ENCODE results near the gene CASP8. TPM values are rescaled to one million over a fixed set of nuclear protein-coding genes. Genes with fewer than 3 reads are reported as not detected.
"Not testable (repeated sequence)": the region's sequence is repeated elsewhere in the genome, so short reads cannot be mapped to it uniquely, and the experiment has no call there.

The CASP8 gene
- total RNA-seq, 4 donors from 2014 or later, result 12.4 to 71.7 (median 15.6) TPM

DNA sequence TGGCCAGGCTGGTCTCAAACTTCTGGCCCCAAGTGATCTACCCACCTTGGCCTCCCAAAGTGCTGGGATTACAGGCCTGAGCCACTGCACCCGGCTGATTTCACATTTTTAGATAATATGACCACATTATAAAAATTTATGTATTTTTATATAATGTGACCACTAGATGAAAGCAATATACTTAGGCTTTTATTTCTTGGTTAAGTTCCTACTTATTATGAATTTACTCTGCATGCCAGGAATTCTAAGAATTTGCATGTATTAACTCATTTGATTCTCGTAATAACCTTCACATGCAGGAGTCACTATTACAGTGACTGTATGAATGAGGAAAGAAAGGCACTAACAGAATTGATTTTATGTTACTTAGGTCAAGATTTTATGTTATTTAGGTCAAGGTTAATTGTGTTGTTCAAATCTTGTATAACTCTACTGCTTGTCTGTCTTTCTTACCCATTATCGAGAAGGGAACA is 25.6 kb upstream of the CASP8 start:
- WGBS, 2 donors, result 42 to 59% methylated on average over 3 of the region's 3 CpGs
- peak overlapping the region in 2 of 4 donors; percentile 30 to 44 for H3K4me3 ChIP-seq
- peak overlapping the region in 1 of 4 donors; percentile 80 for H3K27ac ChIP-seq

DNA sequence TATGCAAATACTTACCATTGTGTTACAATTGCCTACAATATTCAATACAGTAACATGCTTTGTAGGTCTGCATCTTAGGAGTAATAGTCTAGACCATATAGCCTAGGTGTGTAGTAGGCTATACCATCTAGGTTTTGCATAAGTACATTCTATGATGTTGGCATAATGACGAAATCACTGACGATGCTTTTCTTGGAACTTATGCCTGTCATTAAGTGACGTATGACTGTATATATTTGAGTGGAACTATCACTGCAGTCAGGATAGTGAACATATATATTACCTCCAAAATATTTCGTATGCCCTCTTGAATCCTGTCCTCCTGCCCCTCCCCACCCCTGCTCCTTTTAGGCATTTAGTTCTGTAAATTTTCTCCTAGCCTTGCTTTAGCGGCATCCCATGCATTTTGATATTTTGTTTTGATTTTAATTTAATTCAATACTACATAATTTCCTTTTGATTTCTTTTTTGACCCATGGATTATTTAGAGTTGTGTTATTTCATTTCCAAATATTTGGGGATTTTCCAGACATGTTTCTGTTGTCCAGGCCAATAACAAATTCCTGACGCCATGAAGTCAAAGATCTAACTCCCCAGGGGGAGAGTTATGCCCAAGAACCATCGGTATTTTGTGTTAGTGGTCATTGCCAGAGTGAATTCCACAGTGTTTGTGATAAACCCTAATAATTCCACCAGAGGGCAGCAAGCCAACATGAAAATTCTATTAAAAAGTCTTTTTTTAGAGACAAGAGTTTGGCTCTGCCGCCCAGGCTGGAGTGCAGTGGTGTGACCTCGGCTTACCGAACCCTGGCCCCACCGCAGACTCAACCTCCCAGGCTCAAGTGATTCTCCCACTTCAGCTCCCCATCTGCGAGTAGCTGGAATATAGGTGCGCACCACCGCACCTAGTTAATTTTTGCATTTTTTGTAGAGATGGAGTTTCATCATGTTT is 24.2 kb upstream of the CASP8 start:
- peaks cover 0 to 46% (median 7%) of the 10 kb centered on the region in 4 donors for H3K4me1 ChIP-seq
- TF ChIP-seq EP300 (IDR thresholded peaks at IDR 0.05) (peak in 1 of 2 donors; percentile 52), POLR2A (IDR thresholded peaks at IDR 0.05) (no peak)
- TF ChIP-seq, protein P1, sequence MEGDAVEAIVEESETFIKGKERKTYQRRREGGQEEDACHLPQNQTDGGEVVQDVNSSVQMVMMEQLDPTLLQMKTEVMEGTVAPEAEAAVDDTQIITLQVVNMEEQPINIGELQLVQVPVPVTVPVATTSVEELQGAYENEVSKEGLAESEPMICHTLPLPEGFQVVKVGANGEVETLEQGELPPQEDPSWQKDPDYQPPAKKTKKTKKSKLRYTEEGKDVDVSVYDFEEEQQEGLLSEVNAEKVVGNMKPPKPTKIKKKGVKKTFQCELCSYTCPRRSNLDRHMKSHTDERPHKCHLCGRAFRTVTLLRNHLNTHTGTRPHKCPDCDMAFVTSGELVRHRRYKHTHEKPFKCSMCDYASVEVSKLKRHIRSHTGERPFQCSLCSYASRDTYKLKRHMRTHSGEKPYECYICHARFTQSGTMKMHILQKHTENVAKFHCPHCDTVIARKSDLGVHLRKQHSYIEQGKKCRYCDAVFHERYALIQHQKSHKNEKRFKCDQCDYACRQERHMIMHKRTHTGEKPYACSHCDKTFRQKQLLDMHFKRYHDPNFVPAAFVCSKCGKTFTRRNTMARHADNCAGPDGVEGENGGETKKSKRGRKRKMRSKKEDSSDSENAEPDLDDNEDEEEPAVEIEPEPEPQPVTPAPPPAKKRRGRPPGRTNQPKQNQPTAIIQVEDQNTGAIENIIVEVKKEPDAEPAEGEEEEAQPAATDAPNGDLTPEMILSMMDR (IDR thresholded peaks at IDR 0.05), result peak; percentile 52 to 77 (median 65)
- no peaks in the 10 kb centered on the region for H3K9me3 ChIP-seq
- peak overlapping the region in 1 of 4 donors; percentile 40 for H3K27ac ChIP-seq
- peak in 1 of 2 donors; percentile 84 for DNase-seq (ENCODE audit: low spot score in 2 of 2)
- H3K4me3 ChIP-seq, result peak overlapping the region in 1 of 4 donors; percentile 27
- WGBS, 2 donors, result 25 to 28% methylated on average over 14 of the region's 14 CpGs
- H3K27me3 ChIP-seq, result no peaks in the 10 kb centered on the region
- H3K36me3 ChIP-seq, result no peaks in the 10 kb centered on the region

More for the DNA sequence above, 25.6 kb upstream of the CASP8 start:
- no peak for TF ChIP-seq EP300 (IDR thresholded peaks at IDR 0.05)
- TF ChIP-seq, protein P1 (IDR thresholded peaks at IDR 0.05), result no peak
- no peak for TF ChIP-seq POLR2A (IDR thresholded peaks at IDR 0.05)
- no peak for DNase-seq (ENCODE audit: low spot score in 2 of 2)
- H3K9me3 ChIP-seq, result no peaks in the 10 kb centered on the region
- no peaks in the 10 kb centered on the region for H3K36me3 ChIP-seq
- H3K27me3 ChIP-seq, result no peaks in the 10 kb centered on the region
- H3K4me1 ChIP-seq, result peaks cover 0 to 43% (median 4%) of the 10 kb centered on the region in 4 donors

DNA sequence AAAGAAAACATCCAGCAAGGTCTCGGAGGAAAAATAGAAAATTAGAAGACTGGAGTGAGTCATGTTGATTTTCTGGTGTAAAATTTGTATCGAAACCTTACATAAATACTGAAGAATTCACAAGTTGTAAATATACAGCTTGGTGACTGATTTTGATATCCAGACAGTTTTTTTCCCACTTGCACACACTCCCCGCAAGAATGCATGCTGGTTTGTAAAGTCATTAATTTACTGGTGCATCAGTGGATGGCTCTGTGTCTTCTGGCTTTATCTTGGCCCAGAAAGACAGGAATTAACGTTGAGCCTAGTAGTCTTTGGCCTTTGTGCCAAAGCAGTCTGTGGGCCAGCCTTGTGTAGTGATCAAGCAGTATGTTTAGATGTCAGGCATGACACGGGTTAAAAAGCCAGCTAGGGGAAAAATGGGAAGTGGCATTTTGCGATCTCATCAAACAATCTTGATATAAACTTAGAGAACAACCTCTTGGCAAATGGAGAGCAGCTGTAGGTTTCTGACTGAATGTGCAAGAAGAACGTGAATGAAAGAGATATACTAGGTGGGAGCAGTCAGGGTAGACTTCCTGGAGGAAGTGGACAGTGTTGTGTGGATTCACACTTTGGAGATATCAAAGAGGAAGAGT is 22.7 kb upstream of the CASP8 start:
- no peak for TF ChIP-seq EP300 (IDR thresholded peaks at IDR 0.05)
- TF ChIP-seq, protein P1 (IDR thresholded peaks at IDR 0.05), result no peak
- no peak for TF ChIP-seq POLR2A (IDR thresholded peaks at IDR 0.05)
- Histone ChIP-seq H3K9me3 (no peaks in the 10 kb centered on the region), H3K36me3 (no peaks in the 10 kb centered on the region), H3K27ac (no peak overlapping the region), H3K4me1 (peaks cover 0 to 45% (median 7%) of the 10 kb centered on the region in 4 donors), H3K27me3 (no peaks in the 10 kb centered on the region), H3K4me3 (no peak overlapping the region)
- no peak for DNase-seq (ENCODE audit: low spot score in 2 of 2)
- 46 to 49% methylated on average over 7 of the region's 7 CpGs for WGBS, 2 donors

DNA sequence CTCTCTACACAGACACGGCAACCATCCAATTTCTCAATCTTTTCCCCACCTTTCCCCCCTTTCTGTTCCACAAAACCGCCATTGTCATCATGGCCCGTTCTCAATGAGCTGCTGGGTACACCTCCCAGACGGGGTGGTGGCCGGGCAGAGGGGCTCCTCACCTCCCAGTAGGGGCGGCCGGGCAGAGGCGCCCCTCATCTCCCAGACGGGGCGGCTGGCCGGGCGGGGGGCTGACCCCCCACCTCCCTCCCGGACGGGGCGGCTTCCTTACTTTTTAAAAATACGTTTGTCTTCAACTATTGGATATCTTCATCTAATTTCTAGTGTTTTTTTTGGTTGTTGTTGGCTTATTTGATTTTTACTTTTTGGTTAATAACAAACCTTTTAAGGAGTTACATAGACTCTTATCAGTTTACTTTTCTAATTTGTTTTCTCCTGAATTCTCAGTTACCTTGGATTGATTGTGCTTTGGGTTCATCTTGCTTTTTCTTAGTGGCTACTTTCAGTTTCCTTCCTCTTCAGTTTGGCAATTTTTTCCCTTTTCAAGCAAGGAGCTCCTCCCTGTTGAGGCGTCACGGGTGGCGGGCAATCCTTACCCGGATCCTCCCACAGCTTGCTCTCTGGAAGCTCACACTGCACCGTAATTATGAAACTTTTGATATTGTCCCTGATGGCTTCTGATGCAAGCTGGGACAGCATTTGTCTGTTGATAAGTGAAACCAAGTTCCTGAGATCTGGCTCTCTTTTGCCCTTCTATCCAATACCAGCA is 21.0 kb upstream of the CASP8 start:
- peak; percentile 71 to 75 for DNase-seq (ENCODE audit: low spot score in 2 of 2)
- 80 to 88% methylated on average over 21 of the region's 21 CpGs for WGBS, 2 donors
- not testable (repeated sequence) for H3K27me3 ChIP-seq, H3K36me3 ChIP-seq, H3K4me3 ChIP-seq, H3K9me3 ChIP-seq
- Histone ChIP-seq H3K4me1 (peaks cover 0 to 41% (median 7%) of the 10 kb centered on the region in 4 donors), H3K27ac (peak overlapping the region; percentile 1 to 75 (median 64))
- peak in 1 of 2 donors; percentile 68 for TF ChIP-seq EP300 (IDR thresholded peaks at IDR 0.05)

DNA sequence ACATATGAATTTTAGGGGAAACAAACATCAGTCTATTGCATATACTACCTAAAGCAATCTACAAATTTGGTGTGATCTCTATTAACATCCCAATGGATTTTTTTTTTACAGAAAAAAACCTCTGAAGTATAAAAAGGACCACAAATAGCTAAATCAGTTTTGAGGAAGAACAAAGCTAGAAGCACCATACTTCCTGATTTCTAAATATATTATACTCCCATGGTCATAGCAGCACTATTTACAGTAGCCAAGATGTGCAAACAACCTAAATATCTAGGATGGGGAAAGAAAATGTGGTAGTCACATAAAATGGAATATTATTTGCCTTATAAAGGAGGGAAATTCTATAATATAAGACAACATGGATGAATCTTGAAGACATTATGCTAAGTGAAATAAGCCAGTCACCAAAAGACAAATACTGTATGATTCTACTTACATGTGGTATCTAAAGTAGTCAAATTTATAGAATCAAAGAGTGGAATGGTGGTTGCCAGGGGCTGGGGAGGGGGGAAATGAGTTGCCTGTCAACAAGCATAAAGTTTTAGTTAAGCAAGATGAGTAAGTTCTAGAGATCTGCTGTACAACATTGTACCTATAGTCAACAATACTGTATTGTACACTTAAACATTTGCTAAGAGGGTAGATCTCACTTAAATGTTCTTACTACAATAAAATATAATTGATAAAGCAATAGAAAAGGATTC is 17.6 kb upstream of the CASP8 start:
- TF ChIP-seq, protein P1 (IDR thresholded peaks at IDR 0.05), result no peak
- TF ChIP-seq EP300 (IDR thresholded peaks at IDR 0.05) (no peak), POLR2A (IDR thresholded peaks at IDR 0.05) (no peak)
- DNase-seq (ENCODE audit: low spot score in 2 of 2), result no peak
- H3K27me3 ChIP-seq, result no peaks in the 10 kb centered on the region
- H3K9me3 ChIP-seq, result no peaks in the 10 kb centered on the region
- H3K27ac ChIP-seq, result no peak overlapping the region
- H3K4me3 ChIP-seq, result no peak overlapping the region
- H3K4me1 ChIP-seq, result peaks cover 0 to 19% (median 2%) of the 10 kb centered on the region in 4 donors
- H3K36me3 ChIP-seq, result no peaks in the 10 kb centered on the region
